Endothelial cell of umbilical vein (primary cell): ENCODE results near the gene RYR3.

Experiments
- EZH2 ChIP-seq: IDR thresholded peaks from 2 replicates; pipeline ENCODE4 v1.6.1; 2012; ENCODE audit warnings: borderline replicate concordance, low read depth, mild to moderate bottlenecking, moderate library complexity, low read length, inconsistent platforms; ENCODE audit not compliant: severe bottlenecking
- POLR2AphosphoS5 ChIP-seq: IDR thresholded peaks from 2 replicates; pipeline ENCODE4 v1.6.1; 2012; ENCODE audit warnings: low read depth, mild to moderate bottlenecking, control low read depth, low read length, moderate library complexity; ENCODE audit not compliant: insufficient read depth

DNA sequence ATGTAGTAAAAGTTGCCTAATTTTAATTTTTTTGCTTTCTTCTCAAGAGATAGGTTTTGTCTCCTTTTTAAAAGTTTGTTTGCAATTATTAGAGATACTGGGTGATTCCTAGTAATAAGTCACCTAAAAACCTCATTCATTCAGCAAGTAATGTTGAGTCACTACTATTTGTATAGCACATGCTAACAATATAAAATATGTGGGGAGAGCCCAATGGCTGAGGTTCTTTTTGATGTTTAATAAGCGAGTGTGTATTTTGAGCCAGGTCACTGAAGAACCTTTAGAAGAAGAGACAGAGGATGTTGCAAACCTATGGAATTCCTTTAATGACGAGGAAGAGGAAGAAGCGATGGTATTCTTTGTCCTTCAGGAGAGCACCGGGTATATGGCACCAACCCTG lies 533.8 kb downstream of the RYR3 start:
- TF ChIP-seq POLR2AphosphoS5 (no peak), EZH2 (no peak)
